CD4-positive, CD25-positive, alpha-beta regulatory T cell (primary cell): ENCODE results near the gene MFAP5. TPM values are rescaled to one million over a fixed set of nuclear protein-coding genes. Genes with fewer than 3 reads are reported as not detected.

Source experiments
- ATAC-seq, 2 donors: fragments of 150-1000 bp; cut with Tn5 transposase; one replicate each; pipeline ENCODE4 v1.10.0; 2021; ENCODE audit warnings: low read depth in 2 of 2, moderate number of reproducible peaks in 2 of 2, moderate library complexity in 1 of 2
- DNase-seq, 3 donors: peaks; one replicate each; pipeline versions ENCODE4 v3.0.0 to v3.0.0-alpha.2; 2012 to 2022; ENCODE audit warnings: mixed read lengths in 1 of 3
- H3K27ac ChIP-seq: one replicate; pipeline ENCODE4 v1.7.0; 2013; ENCODE audit warnings: mild to moderate bottlenecking, low read length; ENCODE audit not compliant: insufficient read depth, poor library complexity, severe bottlenecking
- H3K27me3 ChIP-seq: one replicate; pipeline ENCODE4 v1.7.0; 2013; ENCODE audit warnings: low read length; ENCODE audit not compliant: control insufficient read depth, insufficient read depth
- H3K36me3 ChIP-seq: one replicate; pipeline ENCODE4 v1.7.0; 2013; ENCODE audit warnings: mild to moderate bottlenecking, low read length, moderate library complexity; ENCODE audit not compliant: control insufficient read depth, insufficient read depth
- H3K4me1 ChIP-seq: 2 replicates; pipeline ENCODE4 v1.7.0; 2013; ENCODE audit warnings: mild to moderate bottlenecking, low read length; ENCODE audit not compliant: insufficient read depth, control insufficient read depth, poor library complexity, severe bottlenecking
- H3K4me3 ChIP-seq: one replicate; pipeline ENCODE4 v1.7.0; 2013; ENCODE audit warnings: low read depth, mild to moderate bottlenecking, low read length, moderate library complexity
- H3K9me3 ChIP-seq, 2 experiments: 1 replicate in 1 of 2; 2 replicates in 1 of 2; pipeline ENCODE4 v1.7.0; 2013; ENCODE audit warnings: low read length in 2 of 2, mild to moderate bottlenecking in 1 of 2, moderate library complexity in 1 of 2; ENCODE audit not compliant: control insufficient read depth in 2 of 2
- H3K27ac Mint-ChIP-seq, 3 donors: one replicate each; pipeline ENCODE4 v1.8.0; 2020 to 2022; ENCODE audit warnings: mild to moderate bottlenecking in 3 of 3, mixed read lengths in 3 of 3, moderate library complexity in 2 of 3
- H3K27me3 Mint-ChIP-seq: one replicate; pipeline ENCODE4 v1.8.0; 2022; ENCODE audit warnings: mild to moderate bottlenecking, mixed read lengths
- H3K36me3 Mint-ChIP-seq: one replicate; pipeline ENCODE4 v1.8.0; 2020; ENCODE audit warnings: mixed read lengths
- H3K4me1 Mint-ChIP-seq, 4 donors: one replicate each; pipeline ENCODE4 v1.8.0; 2020 to 2022; ENCODE audit warnings: mixed read lengths in 4 of 4, mild to moderate bottlenecking in 1 of 4
- H3K4me3 Mint-ChIP-seq, 4 donors: one replicate each; pipeline ENCODE4 v1.8.0; 2020 to 2022; ENCODE audit warnings: mild to moderate bottlenecking in 4 of 4, mixed read lengths in 4 of 4, moderate library complexity in 3 of 4
- H3K9me3 Mint-ChIP-seq, 7 donors: one replicate each; pipeline ENCODE4 v1.8.0; 2020 to 2022; ENCODE audit warnings: mixed read lengths in 7 of 7, mild to moderate bottlenecking in 3 of 7, moderate library complexity in 2 of 7
- polyA plus RNA-seq, 4 donors: library from polyadenylated mRNA; unstranded; fragments of 300-500 nt; fragmentation: Illumina TruSeq; gene quantifications; one replicate each; pipeline ENCODE4 v1.2.3, GENCODE V29; 2021
- total RNA-seq: library from RNA; stranded (reverse); gene quantifications from one replicate; pipeline ENCODE4 v1.2.3, GENCODE V29; 2022

MFAP5 gene
- total and polyA plus RNA-seq, 5 donors from 2014 or later, result not detected

- Mint-ChIP-seq H3K4me1 (no peaks in the 10 kb centered on the region), H3K4me3 (no peak overlapping the region), H3K27ac (no peak overlapping the region), H3K27me3 (no peaks in the 10 kb centered on the region), H3K9me3 (peaks cover 0 to 2% (median 0%) of the 10 kb centered on the region in 7 donors), H3K36me3 (peaks cover 5% of the 10 kb centered on the region)
- no peaks in the 10 kb centered on the region for H3K36me3 ChIP-seq
- no peaks in the 10 kb centered on the region for H3K27me3 ChIP-seq
- H3K27ac ChIP-seq, result no peak overlapping the region
- ATAC-seq (no peak), DNase-seq (no peak)
- H3K9me3 ChIP-seq, result no peaks in the 10 kb centered on the region
- H3K4me1 ChIP-seq, result no peaks in the 10 kb centered on the region
- H3K4me3 ChIP-seq, result no peak overlapping the region
These were observed 59.3 kb downstream of the MFAP5 start for GRCh38 chr12:8603286-8603685.

GRCh38 chr12:8596561-8596960 lies 66.1 kb downstream of the MFAP5 start:
- H3K4me1 ChIP-seq, result no peaks in the 10 kb centered on the region
- H3K27me3 Mint-ChIP-seq, result peaks cover 15% of the 10 kb centered on the region
- no peak for ATAC-seq
- no peaks in the 10 kb centered on the region for H3K9me3 ChIP-seq
- no peak overlapping the region for H3K4me3 Mint-ChIP-seq
- H3K4me3 ChIP-seq, result no peak overlapping the region
- peaks cover 5% of the 10 kb centered on the region for H3K36me3 Mint-ChIP-seq
- no peaks in the 10 kb centered on the region for H3K9me3 Mint-ChIP-seq
- no peak for DNase-seq
- H3K27ac ChIP-seq, result no peak overlapping the region
- H3K27me3 ChIP-seq, result no peaks in the 10 kb centered on the region
- no peaks in the 10 kb centered on the region for H3K36me3 ChIP-seq
- peaks cover 0 to 2% (median 0%) of the 10 kb centered on the region in 4 donors for H3K4me1 Mint-ChIP-seq
- H3K27ac Mint-ChIP-seq, result no peak overlapping the region

Other genes with a start within 250 kb of the MFAP5 start
- not detected for gene CLEC6A, start 206.9 kb downstream of the MFAP5 start, total RNA-seq
- not detected for gene CLEC6A, start 206.9 kb downstream of the MFAP5 start, polyA plus RNA-seq
- not detected for gene CLEC4D, start 149.3 kb downstream of the MFAP5 start, total RNA-seq
- not detected for gene CLEC4D, start 149.3 kb downstream of the MFAP5 start, polyA plus RNA-seq
- gene CLEC4E, start 121.9 kb downstream of the MFAP5 start, total RNA-seq, result not detected
- under 1 TPM in 1 of 4 donors, not detected in 3; 0.36 TPM for gene CLEC4E, start 121.9 kb downstream of the MFAP5 start, polyA plus RNA-seq
- not detected for gene AICDA, start 50.0 kb downstream of the MFAP5 start, total RNA-seq
- gene AICDA, start 50.0 kb downstream of the MFAP5 start, polyA plus RNA-seq, result not detected
- 7.7 TPM for gene RIMKLB, start 35.2 kb upstream of the MFAP5 start, total RNA-seq
- 1 to 10 TPM; 1.1 to 2.1 (median 1.4) TPM for gene RIMKLB, start 35.2 kb upstream of the MFAP5 start, polyA plus RNA-seq
- gene A2ML1, start 159.8 kb upstream of the MFAP5 start, total RNA-seq, result not detected
- gene A2ML1, start 159.8 kb upstream of the MFAP5 start, polyA plus RNA-seq, result not detected